Measurements from ENCODE around the gene ELP5. TPM values are rescaled to one million over a fixed set of nuclear protein-coding genes. Genes with fewer than 3 reads are reported as not detected.

ELP5 gene
- total and polyA plus RNA-seq, 2 donors (not counting 3 experiments of a cell fraction or from before 2014, with no cell fraction given): 44.4 to 54.7 TPM

GRCh38 chr17:7225711-7226331 lies 26.2 kb upstream of the ELP5 start:
- Histone ChIP-seq H3K27ac (ENCODE audit: insufficient read depth, low read depth, low read length) (no peak overlapping the region), H3K36me3 (ENCODE audit: control insufficient read depth in 2 of 2, extremely low read depth in 1 of 2, insufficient read depth in 2 of 2, low read length in 2 of 2) (peaks cover 27 to 58% of the 10 kb centered on the region in 2 experiments), H3K9me1 (replicated peaks; ENCODE audit: control insufficient read depth, extremely low read depth, insufficient read depth, low read length) (no peaks in the 10 kb centered on the region), H3K9me3 (replicated peaks; ENCODE audit: control insufficient read depth, insufficient read depth, low read length) (no peaks in the 10 kb centered on the region), H3K4me2 (ENCODE audit: insufficient read depth, low read length) (no peak overlapping the region), H3K4me3 (replicated peaks in 1 of 3; ENCODE audit: insufficient read depth in 1 of 3, low read depth in 1 of 3, low read length in 3 of 3) (no peak overlapping the region), H3K27me3 (ENCODE audit: control insufficient read depth in 2 of 2, insufficient read depth in 2 of 2, low read length in 2 of 2) (no peaks in the 10 kb centered on the region), H2AFZ (ENCODE audit: low read depth, low read length) (no peak overlapping the region), H4K20me1 (replicated peaks; ENCODE audit: control insufficient read depth, extremely low read depth, insufficient read depth, low read length) (no peaks in the 10 kb centered on the region), H3K4me1 (ENCODE audit: control insufficient read depth, extremely low read depth, insufficient read depth, low read length) (no peaks in the 10 kb centered on the region), H3K79me2 (ENCODE audit: control insufficient read depth, insufficient read depth, low read length) (peaks cover 7% of the 10 kb centered on the region), H3K9ac (replicated peaks; ENCODE audit: extremely low read depth, insufficient read depth, low read length) (no peak overlapping the region)
- intact Hi-C loops (cut with micrococcal nuclease) (no loop called here), dilution Hi-C loops (cut with MboI; ENCODE audit: extremely low pct_ligation_motif_present, low sequenced_read_pairs) (no loop called here)
- BruUV-seq (replicated peaks): no TSS peak
- no peak for DNase-seq (ENCODE audit: low read depth, low spot score)
- ChIA-PET POLR2A (no interaction called here), CTCF (interaction anchor here (1.6 kb wide), 1 partner anchor 180 kb away, joined by 4 read pairs; no protein-coding TSS in a partner anchor)
- no peak for FAIRE-seq
- no peak for TF ChIP-seq MYC (IDR thresholded peaks at IDR 0.05; ENCODE audit: low read depth, low read length)
- no peak for TF ChIP-seq POLR2AphosphoS5 (IDR thresholded peaks at IDR 0.05; ENCODE audit: insufficient read depth, low read depth, low read length)
- TF ChIP-seq JUN (IDR thresholded peaks at IDR 0.05; ENCODE audit: borderline replicate concordance, insufficient read depth, insufficient read length, low read depth): no peak
- TF ChIP-seq, protein P1, sequence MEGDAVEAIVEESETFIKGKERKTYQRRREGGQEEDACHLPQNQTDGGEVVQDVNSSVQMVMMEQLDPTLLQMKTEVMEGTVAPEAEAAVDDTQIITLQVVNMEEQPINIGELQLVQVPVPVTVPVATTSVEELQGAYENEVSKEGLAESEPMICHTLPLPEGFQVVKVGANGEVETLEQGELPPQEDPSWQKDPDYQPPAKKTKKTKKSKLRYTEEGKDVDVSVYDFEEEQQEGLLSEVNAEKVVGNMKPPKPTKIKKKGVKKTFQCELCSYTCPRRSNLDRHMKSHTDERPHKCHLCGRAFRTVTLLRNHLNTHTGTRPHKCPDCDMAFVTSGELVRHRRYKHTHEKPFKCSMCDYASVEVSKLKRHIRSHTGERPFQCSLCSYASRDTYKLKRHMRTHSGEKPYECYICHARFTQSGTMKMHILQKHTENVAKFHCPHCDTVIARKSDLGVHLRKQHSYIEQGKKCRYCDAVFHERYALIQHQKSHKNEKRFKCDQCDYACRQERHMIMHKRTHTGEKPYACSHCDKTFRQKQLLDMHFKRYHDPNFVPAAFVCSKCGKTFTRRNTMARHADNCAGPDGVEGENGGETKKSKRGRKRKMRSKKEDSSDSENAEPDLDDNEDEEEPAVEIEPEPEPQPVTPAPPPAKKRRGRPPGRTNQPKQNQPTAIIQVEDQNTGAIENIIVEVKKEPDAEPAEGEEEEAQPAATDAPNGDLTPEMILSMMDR (IDR thresholded peaks at IDR 0.05; ENCODE audit: extremely low read depth in 1 of 2, insufficient read depth in 1 of 2, low read depth in 1 of 2, low read length in 2 of 2): no peak
- TF ChIP-seq, protein P2, sequence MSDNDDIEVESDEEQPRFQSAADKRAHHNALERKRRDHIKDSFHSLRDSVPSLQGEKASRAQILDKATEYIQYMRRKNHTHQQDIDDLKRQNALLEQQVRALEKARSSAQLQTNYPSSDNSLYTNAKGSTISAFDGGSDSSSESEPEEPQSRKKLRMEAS (IDR thresholded peaks at IDR 0.05; ENCODE audit: insufficient read depth, insufficient read length): no peak
- no peak for TF ChIP-seq GATA2 (IDR thresholded peaks at IDR 0.05; ENCODE audit: insufficient read depth, insufficient read length, low read depth, low read length)
- no peak for TF ChIP-seq FOS (IDR thresholded peaks at IDR 0.05; ENCODE audit: borderline replicate concordance, insufficient read depth, low read length)
- TF ChIP-seq POLR2A (IDR thresholded peaks at IDR 0.05; ENCODE audit: low read depth, low read length): no peak
- no peak for TF ChIP-seq EZH2 (IDR thresholded peaks at IDR 0.05; ENCODE audit: borderline replicate concordance, low read depth, low read length, severe bottlenecking)
